Skeletal muscle satellite cell (primary cell): ENCODE data around the gene ADGRV1. TPM values are rescaled to one million over a fixed set of nuclear protein-coding genes. Genes with fewer than 3 reads are reported as not detected.

Experiments
- H3K27me3 ChIP-seq: 2 replicates; pipeline ENCODE4 v1.7.0; 2013; ENCODE audit warnings: low read length; ENCODE audit not compliant: control insufficient read depth, insufficient read depth
- H3K36me3 ChIP-seq: 2 replicates; pipeline ENCODE4 v1.7.0; 2013; ENCODE audit warnings: mild to moderate bottlenecking, control low read depth, low read length; ENCODE audit not compliant: insufficient read depth
- H3K4me1 ChIP-seq: 2 replicates; pipeline ENCODE4 v1.7.0; 2013; ENCODE audit warnings: low read length; ENCODE audit not compliant: control insufficient read depth, insufficient read depth
- H3K4me2 ChIP-seq: 2 replicates; pipeline ENCODE4 v1.7.0; 2013; ENCODE audit warnings: mild to moderate bottlenecking, low read length
- H3K4me3 ChIP-seq: 2 replicates; pipeline ENCODE4 v1.7.0; 2013; ENCODE audit warnings: low read length
- H3K9ac ChIP-seq: 2 replicates; pipeline ENCODE4 v1.7.0; 2013; ENCODE audit warnings: mild to moderate bottlenecking, low read depth, low read length, moderate library complexity
- H3K9me3 ChIP-seq: replicated peaks from 2 replicates; pipeline ENCODE4 v1.7.0; 2013; ENCODE audit warnings: mild to moderate bottlenecking, control low read depth, low read length
- total RNA-seq: library from RNA; depleted of rRNA; stranded (reverse); fragments of >200 nt; gene quantifications from 2 replicates; pipeline ENCODE4 v1.2.3, GENCODE V29; 2012; rRNA removed

The ADGRV1 gene
- 0.25 TPM in 1 of 2 replicates, not detected in the other for total RNA-seq

DNA sequence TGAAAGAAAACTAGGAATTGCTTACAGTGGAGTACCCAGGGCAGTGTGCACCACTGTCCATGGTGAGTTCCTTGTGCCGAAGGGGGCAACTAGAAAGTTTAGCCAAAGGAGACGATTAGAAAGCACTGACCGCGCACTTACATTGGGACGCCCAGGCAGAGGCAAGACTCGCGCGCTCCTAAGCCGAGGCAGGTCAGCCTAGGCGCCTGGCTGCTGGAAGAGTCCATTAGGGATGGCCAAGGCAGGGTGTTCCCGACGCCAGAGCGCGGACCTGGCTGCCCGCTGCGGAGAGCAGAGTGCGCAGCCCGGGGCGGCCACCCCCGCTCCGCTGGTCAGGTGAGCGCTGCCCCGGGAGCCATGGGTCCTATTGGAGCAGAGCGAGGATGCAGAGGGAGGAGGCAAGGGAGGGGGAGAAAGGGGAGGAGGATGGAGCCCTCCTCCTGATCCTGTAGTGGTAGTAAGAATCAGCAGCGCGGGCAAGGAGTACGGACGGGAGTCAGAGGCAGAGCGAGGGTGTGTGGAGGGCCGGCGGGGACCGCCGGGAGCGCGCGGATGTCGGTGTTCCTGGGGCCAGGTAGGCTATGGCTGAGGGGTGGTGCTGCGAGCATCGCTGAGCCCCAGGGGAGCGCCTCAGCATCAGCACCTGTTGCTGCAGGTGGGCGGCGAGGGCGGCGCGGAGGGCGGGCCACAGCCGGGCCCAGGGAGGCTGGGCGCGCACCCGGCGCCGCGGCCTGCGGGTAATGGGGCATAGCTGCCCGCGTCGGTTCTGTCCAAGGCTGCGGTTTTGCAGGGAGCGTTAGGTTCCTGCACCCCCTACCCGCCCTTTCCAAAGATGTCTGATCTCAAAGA, at the start of gene ADGRV1:
TSS of gene ADGRV1 (plus strand) at position 454 of the 849 bp plus-strand sequence. CDS start at position 553, 99 bp downstream.
- Histone ChIP-seq H3K4me2 (peak within 1 kb of the TSS; percentile 77), H3K4me3 (peak within 1 kb of the TSS; percentile 51), H3K4me1 (peaks cover 9% of the 10 kb centered on the region), H3K27me3 (peaks cover 87% of the 10 kb centered on the region), H3K36me3 (no peaks in the 10 kb centered on the region), H3K9me3 (no peaks in the 10 kb centered on the region), H3K9ac (no peak within 1 kb of the TSS)

DNA sequence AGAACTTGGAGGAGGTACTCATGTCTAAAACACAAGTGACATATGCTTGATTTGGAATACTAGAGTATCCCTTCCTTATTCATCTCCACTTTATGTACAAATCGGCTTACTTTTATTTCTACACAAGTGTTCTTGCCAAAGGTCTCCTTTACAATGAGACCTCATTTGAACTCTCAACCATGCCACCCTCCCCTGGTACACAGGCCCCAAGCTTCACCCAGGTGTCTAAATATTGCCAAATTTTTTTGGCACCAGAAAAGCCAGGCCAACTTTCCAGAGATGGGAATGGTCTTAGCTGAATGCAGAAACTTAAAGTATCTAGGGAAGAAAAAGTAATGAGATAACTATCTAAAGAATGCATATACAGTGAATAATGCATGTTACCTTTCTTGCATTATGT, 48.2 kb upstream of the ADGRV1 start:
- Histone ChIP-seq H3K4me3 (no peak overlapping the region), H3K9me3 (no peaks in the 10 kb centered on the region), H3K9ac (no peak overlapping the region), H3K27me3 (no peaks in the 10 kb centered on the region), H3K36me3 (peaks cover 4% of the 10 kb centered on the region), H3K4me2 (no peak overlapping the region), H3K4me1 (peaks cover 3% of the 10 kb centered on the region)

DNA sequence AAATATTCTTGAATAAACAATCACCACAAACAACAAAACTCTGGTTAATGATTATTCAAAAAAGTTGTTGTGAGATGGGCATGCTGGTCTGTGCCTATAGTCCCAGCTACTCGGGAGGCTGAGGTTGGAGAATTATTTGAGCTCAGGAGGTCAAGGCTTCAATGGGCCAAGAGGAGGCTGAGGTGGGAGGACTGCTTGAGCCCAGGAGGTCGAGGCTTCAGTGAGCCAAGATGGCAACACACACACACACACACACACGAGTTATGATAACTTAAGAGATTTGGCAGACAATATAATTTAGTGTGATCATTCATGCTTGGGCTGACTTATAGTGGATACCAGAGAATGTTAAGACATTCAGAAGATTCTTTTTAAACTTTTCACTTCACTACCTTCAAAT, 44.1 kb upstream of the ADGRV1 start:
- Histone ChIP-seq H3K4me1 (peaks cover 9% of the 10 kb centered on the region), H3K36me3 (peaks cover 24% of the 10 kb centered on the region), H3K4me2 (no peak overlapping the region), H3K27me3 (no peaks in the 10 kb centered on the region), H3K9me3 (no peaks in the 10 kb centered on the region), H3K4me3 (no peak overlapping the region), H3K9ac (no peak overlapping the region)

GRCh38 chr5:90518661-90519060, 39.9 kb upstream of the ADGRV1 start:
- Histone ChIP-seq H3K27me3 (no peaks in the 10 kb centered on the region), H3K36me3 (peaks cover 59% of the 10 kb centered on the region), H3K4me3 (no peak overlapping the region), H3K9ac (no peak overlapping the region), H3K9me3 (no peaks in the 10 kb centered on the region), H3K4me1 (peaks cover 6% of the 10 kb centered on the region), H3K4me2 (no peak overlapping the region)

- Histone ChIP-seq H3K4me3 (no peak overlapping the region), H3K4me2 (no peak overlapping the region), H3K36me3 (peaks cover 63% of the 10 kb centered on the region), H3K27me3 (no peaks in the 10 kb centered on the region), H3K9me3 (no peaks in the 10 kb centered on the region), H3K9ac (no peak overlapping the region), H3K4me1 (peaks cover 6% of the 10 kb centered on the region)
Measured at GRCh38 chr5:90519081-90519480, 39.5 kb upstream of the ADGRV1 start.

- H3K9me3 ChIP-seq = no peaks in the 10 kb centered on the region
- peaks cover 25% of the 10 kb centered on the region for H3K4me1 ChIP-seq
- peak overlapping the region; percentile 91 for H3K9ac ChIP-seq
Measured at GRCh38 chr5:90528601-90529193, 29.9 kb upstream of the ADGRV1 start.

DNA sequence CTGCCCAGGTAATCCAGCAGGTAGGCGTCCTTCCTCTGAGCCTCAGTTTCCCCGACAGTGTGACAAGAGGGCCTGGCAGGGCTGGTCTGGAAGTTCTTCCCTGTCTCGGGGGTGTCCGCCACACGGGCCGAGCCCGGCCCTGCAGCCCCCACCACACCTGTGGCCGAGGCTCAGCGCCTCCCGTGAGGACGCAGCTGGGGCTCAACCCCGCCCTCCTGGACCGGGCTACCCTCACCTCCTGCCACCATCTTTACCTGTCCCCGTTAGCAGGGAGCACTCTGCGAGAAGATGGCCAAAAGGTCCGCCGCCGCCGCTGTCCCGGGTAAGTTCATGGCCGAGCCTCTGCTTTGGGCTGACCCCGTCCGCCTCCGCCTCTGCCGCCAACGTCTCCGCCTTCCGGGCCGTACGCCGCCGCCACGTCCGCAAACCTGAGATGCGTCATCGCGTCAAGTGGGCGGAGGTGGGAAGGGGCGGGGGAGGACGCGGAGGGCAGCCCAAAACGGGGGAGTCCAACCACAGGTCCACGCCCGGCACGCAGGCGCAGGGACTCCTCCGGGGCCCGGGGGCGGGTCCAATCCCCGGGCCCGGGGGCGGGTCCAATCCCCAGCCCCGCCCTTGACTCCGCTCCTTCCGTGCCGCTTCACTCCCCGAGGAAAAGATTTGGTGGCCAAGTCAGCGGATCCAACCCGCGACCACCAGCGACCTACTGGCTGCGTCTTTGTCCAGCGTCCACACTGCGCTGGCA, 29.2 kb upstream of the ADGRV1 start, which contains the start of gene LYSMD3:
TSS of gene LYSMD3 (minus strand) at position 391 of the 745 bp plus-strand sequence. CDS start 4,295 bp downstream, outside the sequence.
- Histone ChIP-seq H3K9ac (peak within 1 kb of the TSS; percentile 91), H3K4me2 (peak within 1 kb of the TSS; percentile 95), H3K4me3 (peak within 1 kb of the TSS; percentile 89), H3K27me3 (peaks cover 25% of the 10 kb centered on the region), H3K9me3 (no peaks in the 10 kb centered on the region), H3K4me1 (peaks cover 25% of the 10 kb centered on the region), H3K36me3 (peaks cover 8% of the 10 kb centered on the region)

More at GRCh38 chr5:90528601-90529193, 29.9 kb upstream of the ADGRV1 start:
- Histone ChIP-seq H3K4me3 (peak overlapping the region; percentile 89), H3K27me3 (peaks cover 21% of the 10 kb centered on the region), H3K4me2 (peak overlapping the region; percentile 95), H3K36me3 (peaks cover 15% of the 10 kb centered on the region)

DNA sequence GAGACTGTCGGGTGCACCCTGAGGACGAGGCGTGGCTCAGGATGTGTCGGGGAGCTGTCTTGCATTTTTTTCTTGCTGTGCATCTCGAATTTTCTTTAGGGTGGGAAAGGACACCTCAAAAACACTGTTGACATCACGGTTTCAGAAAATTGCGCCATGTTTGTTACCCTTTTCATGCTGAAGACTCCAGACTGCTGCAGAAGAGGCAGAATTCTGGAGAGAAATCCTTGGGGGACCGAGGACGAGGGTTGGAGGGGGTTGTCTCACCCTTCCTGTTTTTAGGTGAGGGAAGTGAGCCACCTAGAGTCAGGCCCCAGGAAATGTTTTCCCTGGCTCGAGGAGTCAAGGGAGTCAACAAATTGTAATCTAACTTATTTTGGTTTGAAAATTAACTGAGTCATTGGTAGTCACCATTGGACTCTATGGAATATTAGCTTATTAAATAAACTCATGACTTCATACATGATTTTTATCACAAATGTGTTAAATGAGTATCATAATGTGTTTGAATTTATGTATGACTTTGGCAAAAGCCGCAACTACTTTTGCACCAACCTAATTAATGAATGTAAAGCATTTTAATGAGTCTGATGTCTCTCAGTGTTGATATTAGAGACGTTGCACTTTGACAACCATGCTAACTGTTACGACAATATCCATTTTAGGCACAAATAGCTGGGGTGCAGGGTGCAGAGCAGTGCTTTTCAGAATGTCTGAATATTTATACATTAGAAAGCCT, 28.5 kb upstream of the ADGRV1 start:
- Histone ChIP-seq H3K9me3 (no peaks in the 10 kb centered on the region), H3K36me3 (peaks cover under 1% of the 10 kb centered on the region), H3K4me2 (peak overlapping the region; percentile 84), H3K27me3 (peaks cover 27% of the 10 kb centered on the region), H3K4me1 (peaks cover 25% of the 10 kb centered on the region), H3K4me3 (peak overlapping the region; percentile 89), H3K9ac (peak overlapping the region; percentile 91)

DNA sequence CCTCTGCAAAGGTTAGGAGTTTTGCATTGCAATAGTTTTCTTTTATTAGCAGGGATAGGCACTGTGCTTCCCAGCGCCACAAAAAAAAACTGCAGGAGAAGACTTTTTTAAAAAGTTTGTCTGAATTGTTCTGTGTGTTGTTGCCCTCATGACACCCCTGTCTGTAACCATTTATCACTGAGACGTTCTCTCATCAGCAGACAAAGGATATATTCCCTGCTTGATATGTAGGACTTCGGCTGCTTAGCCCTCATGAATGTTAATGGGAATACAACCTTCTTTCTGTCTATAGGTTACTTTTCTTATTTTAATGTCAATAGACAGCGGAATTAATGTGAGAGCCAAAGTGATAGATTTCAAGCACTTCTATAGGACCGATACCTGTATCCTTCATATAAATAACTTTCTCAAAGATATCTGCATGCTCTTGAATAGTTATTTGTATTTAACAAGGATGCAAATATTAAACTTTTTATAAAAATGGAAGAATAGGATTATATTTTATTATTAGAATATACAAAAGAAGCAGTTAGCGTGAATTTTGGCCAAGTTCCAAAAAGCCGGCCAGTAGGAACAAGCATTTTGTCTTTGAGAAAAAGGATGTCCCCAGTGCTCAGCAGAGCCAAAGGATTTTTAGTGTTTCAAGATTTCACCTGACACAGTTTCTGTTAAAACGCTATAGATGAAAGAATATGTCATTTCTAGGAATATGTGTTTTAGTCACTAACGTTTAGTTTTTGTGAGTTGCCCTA, 27.7 kb upstream of the ADGRV1 start:
- Histone ChIP-seq H3K9me3 (no peaks in the 10 kb centered on the region), H3K27me3 (peaks cover 33% of the 10 kb centered on the region), H3K9ac (no peak overlapping the region), H3K36me3 (no peaks in the 10 kb centered on the region), H3K4me2 (peak overlapping the region; percentile 84), H3K4me1 (peaks cover 25% of the 10 kb centered on the region), H3K4me3 (no peak overlapping the region)

GRCh38 chr5:90533794-90534193, 24.8 kb upstream of the ADGRV1 start:
- H3K36me3 ChIP-seq = no peaks in the 10 kb centered on the region
- no peak overlapping the region for H3K4me3 ChIP-seq
- H3K4me1 ChIP-seq = peaks cover 5% of the 10 kb centered on the region
- no peak overlapping the region for H3K4me2 ChIP-seq
- peaks cover 42% of the 10 kb centered on the region for H3K27me3 ChIP-seq
- H3K9ac ChIP-seq = no peak overlapping the region
- H3K9me3 ChIP-seq = no peaks in the 10 kb centered on the region
